DMS114 treated with DMSO at 0.1 percent for 48 hours (cell line): ENCODE results near the gene TRAF1.

ENCODE experiments used
- DNase-seq: peaks from one replicate; lab custom pipeline; 2025; ENCODE audit not compliant: unreplicated experiment; lab: John Stamatoyannopoulos, UW

The TRAF1 gene

GRCh38 chr9:120924698-120925534, 1.7 kb downstream of the TRAF1 start:
- DNase-seq, result no peak

- DNase-seq, result no peak
Observed at GRCh38 chr9:120923620-120924328, 2.8 kb downstream of the TRAF1 start.

- DNase-seq, result no peak
Observed at GRCh38 chr9:120922404-120923195, 4.0 kb downstream of the TRAF1 start.

- DNase-seq, result no peak
Observed at GRCh38 chr9:120921661-120922181, 4.9 kb downstream of the TRAF1 start.

GRCh38 chr9:120920806-120921178, 5.8 kb downstream of the TRAF1 start:
- no peak for DNase-seq

- no peak for DNase-seq
Observed at GRCh38 chr9:120919843-120920805, 6.5 kb downstream of the TRAF1 start.

GRCh38 chr9:120918931-120919842, 7.4 kb downstream of the TRAF1 start:
- DNase-seq, result no peak

GRCh38 chr9:120917929-120918762, 8.4 kb downstream of the TRAF1 start:
- no peak for DNase-seq

- DNase-seq, result no peak
Observed at GRCh38 chr9:120916991-120917880, 9.4 kb downstream of the TRAF1 start.

GRCh38 chr9:120916588-120916987, 10.0 kb downstream of the TRAF1 start:
- DNase-seq, result no peak

- DNase-seq, result no peak
Observed at GRCh38 chr9:120915854-120916470, 10.6 kb downstream of the TRAF1 start.

- no peak for DNase-seq
Observed at GRCh38 chr9:120914953-120915352, 11.6 kb downstream of the TRAF1 start.

- DNase-seq, result no peak
Observed at GRCh38 chr9:120914396-120914795, 12.2 kb downstream of the TRAF1 start.

GRCh38 chr9:120913647-120914264, 12.8 kb downstream of the TRAF1 start:
- DNase-seq, result no peak

- DNase-seq, result no peak
Observed at GRCh38 chr9:120912958-120913646, 13.5 kb downstream of the TRAF1 start.

- DNase-seq, result no peak
Observed at GRCh38 chr9:120911295-120911837, 15.2 kb downstream of the TRAF1 start.
